Endothelial cell of umbilical vein (primary cell): ENCODE results near the gene GYG1. TPM values are rescaled to one million over a fixed set of nuclear protein-coding genes. Genes with fewer than 3 reads are reported as not detected.
A peak's percentile ranks its signal among the peaks of the same experiment; 100 is the strongest.

Experiments used
- BruUV-seq: library from RNA; stranded (reverse); fragments of 400-500 nt; replicated peaks from 2 replicates; lab custom pipeline; 2021; lab: Mats Ljungman, UMichigan
- CTCF ChIA-PET: fragments of 300-600, 350-600 bp; sonication (Branson Sonifier 250); formaldehyde crosslinking; loops from one replicate; lab custom pipeline; 2021; ENCODE audit warnings: antibody characterized with exemption, inconsistent platforms; lab: Charles Lee
- POLR2A ChIA-PET: fragments of 300-600, 350-600 bp; sonication (Branson Sonifier 250); formaldehyde crosslinking; loops from one replicate; lab custom pipeline; 2021; ENCODE audit warnings: antibody characterized with exemption, inconsistent platforms; lab: Charles Lee
- DNase-seq: peaks from one replicate; pipeline ENCODE4 v3.0.0-alpha.2; 2011; ENCODE audit warnings: low read depth, low spot score
- FAIRE-seq: peaks from 2 replicates; lab custom pipeline; 2011; peaks lifted over from hg19 to GRCh38; lab: Jason Lieb, UNC
- H2AFZ ChIP-seq: 2 replicates; pipeline ENCODE4 v1.6.0; 2012; ENCODE audit warnings: low read depth, low read length, control low read depth, inconsistent platforms
- H3K27ac ChIP-seq: 2 replicates; pipeline ENCODE4 v1.5.1; 2011; ENCODE audit warnings: low read depth, mild to moderate bottlenecking, control low read depth, low read length, moderate library complexity; ENCODE audit not compliant: insufficient read depth
- H3K27me3 ChIP-seq, 2 experiments: 2 replicates each; pipeline versions ENCODE4 v1.6.0 to v1.6.1; 2011; ENCODE audit warnings: low read length in 2 of 2, mixed read lengths in 1 of 2; ENCODE audit not compliant: control insufficient read depth in 2 of 2, insufficient read depth in 2 of 2
- H3K36me3 ChIP-seq, 2 experiments: 2 replicates in 1 of 2; 3 replicates in 1 of 2; pipeline ENCODE4 v1.5.1; 2011; ENCODE audit warnings: low read length in 2 of 2, mild to moderate bottlenecking in 1 of 2, moderate library complexity in 1 of 2; ENCODE audit not compliant: control insufficient read depth in 2 of 2, insufficient read depth in 2 of 2; ENCODE audit errors: extremely low read depth in 1 of 2
- H3K4me1 ChIP-seq: 3 replicates; pipeline ENCODE4 v1.5.1; 2011; ENCODE audit warnings: mild to moderate bottlenecking, low read length; ENCODE audit not compliant: control insufficient read depth, insufficient read depth; ENCODE audit errors: extremely low read depth
- H3K4me2 ChIP-seq: 2 replicates; pipeline ENCODE4 v1.6.1; 2011; ENCODE audit warnings: low read length, control low read depth, mixed read lengths; ENCODE audit not compliant: insufficient read depth
- H3K4me3 ChIP-seq, 3 experiments: fragments of 200-600 bp in 1 of 3; sonication (generic), shearing (Covaris generic) in 1 of 3; replicated peaks in 1 of 3; 2 replicates each; pipeline ENCODE4 v1.5.1; 2011 to 2016; ENCODE audit warnings: control low read depth in 3 of 3, low read length in 3 of 3, mild to moderate bottlenecking in 2 of 3, inconsistent platforms in 1 of 3, low read depth in 1 of 3, moderate library complexity in 1 of 3; ENCODE audit not compliant: insufficient read depth in 1 of 3
- H3K79me2 ChIP-seq: 2 replicates; pipeline ENCODE4 v1.6.0; 2012; ENCODE audit warnings: low read length, inconsistent platforms; ENCODE audit not compliant: control insufficient read depth, insufficient read depth
- H3K9ac ChIP-seq: replicated peaks from 2 replicates; pipeline ENCODE3; 2011; ENCODE audit warnings: low read length, control low read depth; ENCODE audit not compliant: insufficient read depth; ENCODE audit errors: extremely low read depth
- H3K9me1 ChIP-seq: replicated peaks from 3 replicates; pipeline ENCODE4 v1.6.0; 2011; ENCODE audit warnings: mild to moderate bottlenecking, low read length; ENCODE audit not compliant: control insufficient read depth, insufficient read depth; ENCODE audit errors: extremely low read depth
- H3K9me3 ChIP-seq: replicated peaks from 2 replicates; pipeline ENCODE4 v1.5.1; 2012; ENCODE audit warnings: low read length, inconsistent platforms; ENCODE audit not compliant: control insufficient read depth, insufficient read depth
- H4K20me1 ChIP-seq: replicated peaks from 2 replicates; pipeline ENCODE3; 2011; ENCODE audit warnings: mild to moderate bottlenecking, low read length; ENCODE audit not compliant: control insufficient read depth, insufficient read depth; ENCODE audit errors: extremely low read depth
- EZH2 ChIP-seq: IDR thresholded peaks from 2 replicates; pipeline ENCODE4 v1.6.1; 2012; ENCODE audit warnings: borderline replicate concordance, low read depth, mild to moderate bottlenecking, moderate library complexity, low read length, inconsistent platforms; ENCODE audit not compliant: severe bottlenecking
- FOS ChIP-seq: IDR thresholded peaks from 2 replicates; pipeline ENCODE4 v1.6.1; 2011; ENCODE audit warnings: mild to moderate bottlenecking, low read length, moderate library complexity, borderline replicate concordance; ENCODE audit not compliant: insufficient read depth
- JUN ChIP-seq: IDR thresholded peaks from 2 replicates; pipeline ENCODE4 v1.6.1; 2011; ENCODE audit warnings: borderline replicate concordance, low read depth; ENCODE audit not compliant: insufficient read length, insufficient read depth
- dilution Hi-C: fragments of 300-500 bp; cut with MboI; formaldehyde crosslinking; loops from one replicate; pipeline ENCODE4 v1.15.0; 2019; ENCODE audit warnings: low sequenced_read_pairs; ENCODE audit not compliant: extremely low pct_ligation_motif_present
- intact Hi-C: fragments of 100-400 bp; cut with micrococcal nuclease; formaldehyde crosslinking; loops from one replicate; pipeline ENCODE4 v1.10.0; 2022
- polyA plus RNA-seq, 4 experiments: library from polyadenylated mRNA; depleted of rRNA in 3 of 4; stranded (reverse) in 3 of 4; unstranded in 1 of 4; fragments of >200 nt; gene quantifications; 2 replicates each; pipeline versions ENCODE4 v1.2.1 to v1.2.3, GENCODE V29; 2011 to 2012; ENCODE audit warnings: missing spikeins in 1 of 4
- total RNA-seq: library from RNA; stranded (reverse); gene quantifications from 2 replicates; pipeline ENCODE4 v1.2.3, GENCODE V29; 2021
- TF ChIP-seq, protein P1 (sequence below): IDR thresholded peaks from 2 replicates; pipeline ENCODE4 v1.6.1; 2011; ENCODE audit not compliant: insufficient read depth, insufficient read length

The GYG1 gene
- total and polyA plus RNA-seq, 2 donors (not counting 3 experiments of a cell fraction or from before 2014, with no cell fraction given) = 24.7 to 58.5 TPM

DNA sequence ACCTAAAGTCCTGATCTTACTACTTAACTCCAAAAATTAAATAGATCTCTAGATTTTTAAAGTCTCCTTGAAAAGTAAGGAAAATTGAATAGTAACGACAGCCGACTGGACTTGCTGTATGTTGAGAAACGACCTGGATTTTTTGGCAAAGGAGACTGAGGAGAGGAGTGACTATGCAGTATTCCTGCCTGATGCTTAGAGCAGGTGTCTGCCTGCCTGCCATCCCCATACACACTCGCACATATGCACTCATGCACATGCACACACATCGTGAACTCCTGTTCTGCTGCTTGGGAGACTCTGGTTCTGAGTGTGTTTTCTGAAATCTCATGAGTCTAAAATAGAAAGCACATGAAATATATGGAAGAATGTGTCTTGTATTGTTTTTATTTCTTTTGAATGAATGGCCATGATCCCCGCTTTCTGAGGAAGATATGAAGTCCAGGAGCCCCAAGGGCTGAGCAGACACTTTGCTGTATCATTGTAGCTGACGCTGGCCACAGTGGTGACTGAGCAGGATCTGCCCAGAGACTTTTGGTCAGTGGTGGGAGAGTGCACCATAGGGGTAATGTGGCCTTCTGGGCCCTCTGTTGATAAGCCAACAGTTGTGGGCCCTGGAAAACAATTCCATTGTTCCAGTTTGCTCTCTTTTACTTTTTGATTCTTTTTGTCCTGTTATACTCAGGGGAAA lies 16.4 kb downstream of the GYG1 start:
- no TSS peak for BruUV-seq
- H3K4me1 ChIP-seq = peaks cover 7% of the 10 kb centered on the region
- H3K9me3 ChIP-seq = no peaks in the 10 kb centered on the region
- H2AFZ ChIP-seq = no peak overlapping the region
- H3K36me3 ChIP-seq = peaks cover 6 to 21% of the 10 kb centered on the region in 2 experiments
- H3K9ac ChIP-seq = no peak overlapping the region
- POLR2A ChIA-PET = no interaction called here
- CTCF ChIA-PET = no interaction called here
- dilution Hi-C loops (no loop called here), intact Hi-C loops (no loop called here)
- no peak overlapping the region for H3K4me3 ChIP-seq
- no peak overlapping the region for H3K27ac ChIP-seq
- FAIRE-seq (no peak), DNase-seq (no peak)
- H3K9me1 ChIP-seq = no peaks in the 10 kb centered on the region
- H3K27me3 ChIP-seq = no peaks in the 10 kb centered on the region
- no peaks in the 10 kb centered on the region for H4K20me1 ChIP-seq
- no peaks in the 10 kb centered on the region for H3K79me2 ChIP-seq
- no peak overlapping the region for H3K4me2 ChIP-seq
- TF ChIP-seq FOS = no peak
- TF ChIP-seq, protein P1, sequence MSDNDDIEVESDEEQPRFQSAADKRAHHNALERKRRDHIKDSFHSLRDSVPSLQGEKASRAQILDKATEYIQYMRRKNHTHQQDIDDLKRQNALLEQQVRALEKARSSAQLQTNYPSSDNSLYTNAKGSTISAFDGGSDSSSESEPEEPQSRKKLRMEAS = no peak

DNA sequence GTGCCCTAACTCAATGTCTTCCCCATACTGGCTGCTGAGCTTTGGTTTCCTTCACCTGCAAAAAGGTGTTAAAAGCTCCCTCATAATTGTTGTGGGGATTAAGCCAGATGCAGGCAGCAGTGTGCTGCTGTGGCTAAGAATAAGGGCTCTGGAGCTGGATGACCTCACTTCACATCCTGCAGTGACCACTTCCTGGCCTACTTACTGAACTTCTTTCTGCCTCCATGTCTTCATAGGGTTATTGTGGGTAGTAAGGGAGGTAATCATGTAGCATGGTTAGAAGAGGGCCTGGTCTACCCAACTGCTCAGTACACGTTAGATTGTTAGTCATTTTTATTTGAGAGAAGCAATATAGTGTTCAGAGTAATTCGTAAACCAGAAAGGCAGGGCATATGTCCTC lies 18.4 kb downstream of the GYG1 start:
- BruUV-seq = no TSS peak
- H2AFZ ChIP-seq = no peak overlapping the region
- FAIRE-seq = peak; percentile 81
- CTCF ChIA-PET = interaction anchor here (0.6 to 1.4 kb wide), 3 partner anchors 12 to 54 kb away, joined by 3 to 4 read pairs (median 3); no protein-coding TSS in a partner anchor
- peaks cover 6 to 17% of the 10 kb centered on the region in 2 experiments for H3K36me3 ChIP-seq
- H3K4me1 ChIP-seq = peaks cover 7% of the 10 kb centered on the region
- intact Hi-C loops (no loop called here), dilution Hi-C loops (no loop called here)
- H3K9me3 ChIP-seq = no peaks in the 10 kb centered on the region
- H3K9ac ChIP-seq = no peak overlapping the region
- H3K4me2 ChIP-seq = no peak overlapping the region
- TF ChIP-seq, protein P1 = no peak
- TF ChIP-seq EZH2 (no peak), JUN (peak; percentile 9)
- POLR2A ChIA-PET = no interaction called here
- H4K20me1 ChIP-seq = no peaks in the 10 kb centered on the region
- no peaks in the 10 kb centered on the region for H3K27me3 ChIP-seq
- DNase-seq = no peak
- no peak overlapping the region for H3K4me3 ChIP-seq
- no peaks in the 10 kb centered on the region for H3K9me1 ChIP-seq
- H3K27ac ChIP-seq = no peak overlapping the region
- no peaks in the 10 kb centered on the region for H3K79me2 ChIP-seq
